Stimulated activated CD8-positive, alpha-beta memory T cell treated with anti-CD3 and anti-CD28 coated beads, Interleukin-2, amount 100 ng/mL, for 1 hour (primary cell): ENCODE measurements around the gene CPO.

Experiments used
- DNase-seq, 2 donors: peaks; one replicate each; pipeline ENCODE4 v3.0.0-alpha.2; 2020; ENCODE audit warnings: low read depth in 2 of 2

The CPO gene

DNA sequence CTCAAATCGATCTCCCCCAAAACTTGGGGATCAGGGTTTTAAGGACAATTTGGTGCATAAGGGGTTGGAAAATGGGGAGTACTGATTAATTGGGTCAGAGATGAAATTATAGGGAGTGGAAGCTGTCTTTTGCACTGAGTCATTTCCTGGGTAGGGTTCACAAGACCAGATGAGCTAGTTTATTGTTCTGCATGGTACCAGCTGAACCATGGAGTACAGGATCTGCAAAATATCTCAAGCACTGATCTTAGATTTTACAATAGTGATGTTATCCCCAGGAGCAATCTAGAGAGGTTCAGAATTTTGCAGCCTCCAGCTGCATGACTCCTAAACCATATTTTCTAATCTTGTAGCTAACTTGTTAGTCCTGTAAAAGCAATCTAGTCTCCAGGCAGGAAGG is 73.1 kb downstream of the CPO start:
- no peak for DNase-seq

DNA sequence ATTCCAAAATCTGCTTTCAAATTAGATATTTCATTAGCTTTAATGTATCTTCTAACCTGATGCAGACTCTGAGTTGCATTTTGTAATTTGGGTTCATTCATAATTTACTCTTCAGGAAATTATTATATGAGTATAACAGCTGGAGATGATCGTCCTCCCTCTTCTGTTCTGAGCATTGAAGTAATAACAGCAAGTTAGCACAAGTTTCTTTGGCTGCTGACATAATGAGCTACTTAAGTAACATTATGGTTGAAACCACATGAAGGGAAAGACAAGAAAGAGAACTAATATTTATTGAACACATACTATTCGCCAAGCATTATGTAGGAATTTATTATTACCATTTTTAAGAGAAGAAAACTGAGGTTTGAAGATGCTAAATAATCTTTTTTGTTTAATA is 75.1 kb downstream of the CPO start:
- no peak for DNase-seq

DNA sequence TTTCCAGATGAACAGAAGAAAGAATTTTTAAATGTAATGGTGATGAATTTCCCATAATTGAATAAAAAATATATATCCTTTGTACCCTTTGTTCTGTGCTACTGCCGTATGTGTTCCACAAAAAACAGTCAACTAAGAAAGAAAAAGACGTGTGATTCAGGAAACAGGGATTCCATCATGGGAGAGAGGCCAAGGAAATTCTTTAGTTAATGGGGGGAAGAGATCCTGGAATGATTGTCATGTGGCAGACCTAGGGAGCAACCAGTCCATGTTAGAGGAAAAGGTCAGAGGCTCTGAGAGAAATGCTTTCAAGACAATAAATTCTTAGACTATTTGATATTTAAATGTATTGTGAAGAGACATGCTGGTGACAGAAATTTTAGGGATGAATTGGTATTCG is 76.6 kb downstream of the CPO start:
- no peak for DNase-seq
